Inflammatory macrophage (primary cell): ENCODE results near the gene CCR1.
A peak's percentile ranks its signal among the peaks of the same experiment; 100 is the strongest.
"Not testable (repeated sequence)": the region's sequence is repeated elsewhere in the genome, so short reads cannot be mapped to it uniquely, and the experiment has no call there.

ENCODE experiments used
- DNase-seq, 2 donors: peaks; one replicate each; pipeline ENCODE4 v3.0.0-alpha.2; 2020 to 2022

The CCR1 gene

DNA sequence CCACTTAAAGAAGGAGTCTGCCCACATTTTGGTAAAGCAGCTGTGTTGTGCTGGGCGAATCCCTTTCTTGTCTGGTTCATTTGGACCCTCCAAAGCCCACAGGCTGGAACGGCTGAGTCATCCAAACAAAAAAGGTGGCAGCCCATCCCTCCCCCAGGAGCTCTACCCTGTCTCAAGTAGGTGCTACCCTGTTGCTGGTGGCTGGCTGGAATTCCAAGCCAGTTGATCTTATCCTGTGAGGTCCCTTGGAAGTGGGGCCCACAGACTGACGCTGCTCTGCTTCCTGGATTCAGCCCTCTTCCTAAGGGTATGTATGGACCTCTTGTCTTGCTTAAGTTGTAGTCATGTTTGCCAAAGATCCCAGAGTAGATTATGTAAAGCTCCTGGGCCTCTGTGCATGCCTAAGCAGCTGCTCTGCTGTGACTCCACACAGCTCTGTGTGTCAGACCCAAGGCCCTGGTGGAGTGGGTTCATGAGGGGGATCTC, 44.5 kb downstream of the CCR1 start:
- peak; percentile 27 to 64 for DNase-seq

DNA sequence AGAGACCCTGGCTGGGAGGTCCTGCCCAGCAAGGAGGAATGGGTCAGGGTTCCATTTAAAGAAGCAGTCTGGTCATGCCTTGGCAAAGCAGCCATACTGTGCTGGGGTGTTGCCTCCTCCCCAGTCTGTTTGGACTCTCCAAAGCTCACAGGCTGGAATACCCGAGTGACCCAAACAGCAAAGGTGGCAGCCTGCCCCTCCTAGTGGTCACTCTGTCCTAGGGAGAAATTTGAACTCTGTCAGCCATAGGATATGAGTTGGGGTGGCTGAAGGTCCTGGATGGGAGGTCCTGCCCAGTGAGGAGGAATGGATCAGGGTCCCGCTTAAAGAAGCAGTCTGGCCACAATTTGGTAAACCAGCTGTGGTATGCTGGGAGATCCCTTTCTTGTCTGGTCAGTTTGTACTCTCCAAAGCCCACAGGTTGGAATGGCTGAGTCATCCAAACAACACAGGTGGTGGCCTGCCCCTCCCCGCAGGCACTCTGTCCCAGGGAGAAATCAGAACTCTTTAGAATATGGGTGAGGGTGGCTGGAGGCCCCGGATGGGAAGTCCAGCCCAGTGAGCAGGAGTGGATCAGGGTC, 45.0 kb downstream of the CCR1 start:
- DNase-seq, result no peak

DNA sequence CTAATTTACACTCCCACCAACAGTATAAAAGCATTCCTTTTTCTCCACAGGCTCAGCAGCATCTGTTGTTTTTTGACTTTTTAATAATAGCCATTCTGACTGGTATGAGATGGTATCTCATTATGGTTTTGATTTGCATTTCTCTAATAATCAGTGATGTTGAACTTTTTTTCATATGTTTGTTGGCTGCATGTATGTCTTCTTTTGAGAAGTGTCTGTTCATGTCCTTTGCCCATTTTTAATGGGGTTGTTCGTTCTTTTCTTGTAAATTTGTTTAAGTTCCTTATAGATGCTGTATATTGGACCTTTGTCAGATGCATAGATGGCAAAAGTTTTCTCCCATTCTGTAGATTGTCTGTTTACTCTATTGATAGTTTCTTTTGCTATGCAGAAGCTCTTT, 50.4 kb downstream of the CCR1 start:
- DNase-seq, result not testable (repeated sequence)

DNA sequence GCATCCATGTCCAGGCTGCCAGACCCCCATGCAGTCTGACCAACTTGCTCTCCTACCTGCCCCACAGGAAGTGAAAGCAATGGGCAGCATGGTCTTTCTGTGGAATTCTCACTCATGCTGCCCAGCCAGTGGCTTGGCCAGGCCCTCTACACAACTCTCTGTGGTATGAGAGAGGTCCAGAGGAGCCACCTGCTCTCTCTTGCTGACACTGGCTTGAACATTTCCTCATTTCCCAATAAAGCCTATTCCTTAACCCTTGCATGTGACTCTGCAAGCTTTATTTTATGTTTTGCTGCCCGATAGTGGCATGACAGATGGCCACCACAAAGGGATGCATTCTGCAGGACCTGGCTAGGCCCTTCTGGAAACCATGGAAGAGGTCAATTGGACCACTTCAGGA, 53.8 kb downstream of the CCR1 start:
- peak in 1 of 2 donors; percentile 22 for DNase-seq
